HG03025 (cell line): ENCODE data around the gene ZNF333.
"Not testable (repeated sequence)": the region's sequence is repeated elsewhere in the genome, so short reads cannot be mapped to it uniquely, and the experiment has no call there.

Source experiments
- ATAC-seq: cut with Tn5 transposase; IDR thresholded peaks from one replicate; pipeline ENCODE4 v1.9.1; 2021; ENCODE audit warnings: mild to moderate bottlenecking, moderate library complexity; ENCODE audit not compliant: unreplicated experiment, low FRiP score

The ZNF333 gene

GRCh38 chr19:14765841-14766240, 76.0 kb downstream of the ZNF333 start:
- ATAC-seq, result not testable (repeated sequence)

- no peak for ATAC-seq
These were observed 77.7 kb downstream of the ZNF333 start for GRCh38 chr19:14767466-14767971.

- ATAC-seq, result no peak
These were observed 78.2 kb downstream of the ZNF333 start for GRCh38 chr19:14768001-14768400.

GRCh38 chr19:14769201-14769600, 79.4 kb downstream of the ZNF333 start:
- ATAC-seq, result no peak

GRCh38 chr19:14770136-14770535, 80.3 kb downstream of the ZNF333 start:
- no peak for ATAC-seq

- ATAC-seq, result no peak
These were observed 81.3 kb downstream of the ZNF333 start for GRCh38 chr19:14770944-14771839.

GRCh38 chr19:14772467-14772866, 82.6 kb downstream of the ZNF333 start:
- ATAC-seq, result no peak

GRCh38 chr19:14772995-14773394, 83.1 kb downstream of the ZNF333 start:
- no peak for ATAC-seq

- not testable (repeated sequence) for ATAC-seq
These were observed 83.9 kb downstream of the ZNF333 start for GRCh38 chr19:14773722-14774121.

GRCh38 chr19:14774373-14774772, 84.5 kb downstream of the ZNF333 start:
- no peak for ATAC-seq

- ATAC-seq, result not testable (repeated sequence)
These were observed 85.5 kb downstream of the ZNF333 start for GRCh38 chr19:14775326-14775725.

- no peak for ATAC-seq
These were observed 86.2 kb downstream of the ZNF333 start for GRCh38 chr19:14775869-14776586.

- not testable (repeated sequence) for ATAC-seq
These were observed 87.8 kb downstream of the ZNF333 start for GRCh38 chr19:14777645-14778044.

- ATAC-seq, result not testable (repeated sequence)
These were observed 88.4 kb downstream of the ZNF333 start, which contains the start of gene ADGRE2 for GRCh38 chr19:14778110-14778845. ADGRE2 (minus strand) TSS chr19:14778560; CDS start chr19:14776756, 1,804 bp downstream.

GRCh38 chr19:14779151-14779550, 89.3 kb downstream of the ZNF333 start:
- ATAC-seq, result no peak

- ATAC-seq, result not testable (repeated sequence)
These were observed 90.9 kb downstream of the ZNF333 start for GRCh38 chr19:14780622-14781225.

GRCh38 chr19:14781713-14782536, 92.1 kb downstream of the ZNF333 start:
- not testable (repeated sequence) for ATAC-seq

GRCh38 chr19:14782626-14783409, 93.0 kb downstream of the ZNF333 start:
- no peak for ATAC-seq
